ENCODE data around the gene POLE.

DNA sequence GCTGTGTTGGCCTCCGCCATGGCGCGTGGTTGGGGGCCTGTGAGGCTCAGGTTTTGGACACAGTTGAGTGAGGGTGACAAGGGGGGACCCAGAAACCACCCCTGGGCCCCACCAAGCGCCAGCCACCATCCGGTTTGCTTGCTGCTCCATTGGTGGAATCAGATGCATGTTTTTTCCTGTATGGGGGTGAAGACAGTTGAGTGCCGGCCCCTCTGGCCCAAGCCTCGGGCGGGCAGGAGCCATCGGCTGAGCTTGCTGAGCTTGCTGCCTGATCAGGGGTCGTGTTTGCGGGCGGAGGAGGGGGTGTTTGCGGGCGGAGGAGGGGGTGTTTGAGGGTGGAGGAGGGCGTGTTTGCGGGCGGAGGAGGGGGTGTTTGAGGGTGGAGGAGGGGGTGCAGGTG, 29.9 kb upstream of the POLE start:
- TF ChIP-seq, protein P1, sequence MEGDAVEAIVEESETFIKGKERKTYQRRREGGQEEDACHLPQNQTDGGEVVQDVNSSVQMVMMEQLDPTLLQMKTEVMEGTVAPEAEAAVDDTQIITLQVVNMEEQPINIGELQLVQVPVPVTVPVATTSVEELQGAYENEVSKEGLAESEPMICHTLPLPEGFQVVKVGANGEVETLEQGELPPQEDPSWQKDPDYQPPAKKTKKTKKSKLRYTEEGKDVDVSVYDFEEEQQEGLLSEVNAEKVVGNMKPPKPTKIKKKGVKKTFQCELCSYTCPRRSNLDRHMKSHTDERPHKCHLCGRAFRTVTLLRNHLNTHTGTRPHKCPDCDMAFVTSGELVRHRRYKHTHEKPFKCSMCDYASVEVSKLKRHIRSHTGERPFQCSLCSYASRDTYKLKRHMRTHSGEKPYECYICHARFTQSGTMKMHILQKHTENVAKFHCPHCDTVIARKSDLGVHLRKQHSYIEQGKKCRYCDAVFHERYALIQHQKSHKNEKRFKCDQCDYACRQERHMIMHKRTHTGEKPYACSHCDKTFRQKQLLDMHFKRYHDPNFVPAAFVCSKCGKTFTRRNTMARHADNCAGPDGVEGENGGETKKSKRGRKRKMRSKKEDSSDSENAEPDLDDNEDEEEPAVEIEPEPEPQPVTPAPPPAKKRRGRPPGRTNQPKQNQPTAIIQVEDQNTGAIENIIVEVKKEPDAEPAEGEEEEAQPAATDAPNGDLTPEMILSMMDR (conservative IDR thresholded peaks at IDR 0.05; ENCODE audit: low read depth, low read length): no peak
- TF ChIP-seq EZH2 (IDR thresholded peaks at IDR 0.05; ENCODE audit: low read length, unreplicated experiment): no peak
